Left kidney (tissue), 8 donors: ENCODE measurements around the gene RFT1. TPM values are rescaled to one million over a fixed set of nuclear protein-coding genes. Genes with fewer than 3 reads are reported as not detected.
A peak's percentile ranks its signal among the peaks of the same experiment; 100 is the strongest.

Experiments
- DNase-seq: peaks from one replicate; pipeline ENCODE4 v3.0.0-alpha.2; 2013
- long read RNA-seq, 8 donors: transcript quantifications; one replicate each; lab custom pipeline, GENCODE V29; 2026
- polyA plus RNA-seq: library from polyadenylated mRNA; unstranded; fragments of 120-200 nt; gene quantifications from one replicate; pipeline ENCODE4 v1.2.1, GENCODE V29; 2013; ENCODE audit not compliant: insufficient read length

RFT1 gene, protein sequence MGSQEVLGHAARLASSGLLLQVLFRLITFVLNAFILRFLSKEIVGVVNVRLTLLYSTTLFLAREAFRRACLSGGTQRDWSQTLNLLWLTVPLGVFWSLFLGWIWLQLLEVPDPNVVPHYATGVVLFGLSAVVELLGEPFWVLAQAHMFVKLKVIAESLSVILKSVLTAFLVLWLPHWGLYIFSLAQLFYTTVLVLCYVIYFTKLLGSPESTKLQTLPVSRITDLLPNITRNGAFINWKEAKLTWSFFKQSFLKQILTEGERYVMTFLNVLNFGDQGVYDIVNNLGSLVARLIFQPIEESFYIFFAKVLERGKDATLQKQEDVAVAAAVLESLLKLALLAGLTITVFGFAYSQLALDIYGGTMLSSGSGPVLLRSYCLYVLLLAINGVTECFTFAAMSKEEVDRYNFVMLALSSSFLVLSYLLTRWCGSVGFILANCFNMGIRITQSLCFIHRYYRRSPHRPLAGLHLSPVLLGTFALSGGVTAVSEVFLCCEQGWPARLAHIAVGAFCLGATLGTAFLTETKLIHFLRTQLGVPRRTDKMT
- polyA plus RNA-seq: 25.1 TPM
- long read RNA-seq, donor 1, full-length matches to known transcripts: 7 of 15 reads
- long read RNA-seq, donor 1, partial matches to known transcripts: 8 of 15 reads
- long read RNA-seq, donor 1, other reads (novel, unspliced or antisense): 0 of 15 reads
- long read RNA-seq, donor 2, full-length matches to known transcripts: 5 of 27 reads
- long read RNA-seq, donor 2, partial matches to known transcripts: 22 of 27 reads
- long read RNA-seq, donor 2, other reads (novel, unspliced or antisense): 0 of 27 reads
- long read RNA-seq, donor 3, full-length matches to known transcripts: 7 of 7 reads
- long read RNA-seq, donor 3, partial matches to known transcripts: 0 of 7 reads
- long read RNA-seq, donor 3, other reads (novel, unspliced or antisense): 0 of 7 reads
- long read RNA-seq, donor 4: 0 reads
- long read RNA-seq, donor 5, full-length matches to known transcripts: 10 of 10 reads
- long read RNA-seq, donor 5, partial matches to known transcripts: 0 of 10 reads
- long read RNA-seq, donor 5, other reads (novel, unspliced or antisense): 0 of 10 reads
- long read RNA-seq, donor 6, full-length matches to known transcripts: 4 of 4 reads
- long read RNA-seq, donor 6, partial matches to known transcripts: 0 of 4 reads
- long read RNA-seq, donor 6, other reads (novel, unspliced or antisense): 0 of 4 reads
- long read RNA-seq, donor 7, full-length matches to known transcripts: 9 of 66 reads
- long read RNA-seq, donor 7, partial matches to known transcripts: 57 of 66 reads
- long read RNA-seq, donor 7, other reads (novel, unspliced or antisense): 0 of 66 reads
- long read RNA-seq, donor 8, full-length matches to known transcripts: 1 of 1 reads
- long read RNA-seq, donor 8, partial matches to known transcripts: 0 of 1 reads
- long read RNA-seq, donor 8, other reads (novel, unspliced or antisense): 0 of 1 reads

DNA sequence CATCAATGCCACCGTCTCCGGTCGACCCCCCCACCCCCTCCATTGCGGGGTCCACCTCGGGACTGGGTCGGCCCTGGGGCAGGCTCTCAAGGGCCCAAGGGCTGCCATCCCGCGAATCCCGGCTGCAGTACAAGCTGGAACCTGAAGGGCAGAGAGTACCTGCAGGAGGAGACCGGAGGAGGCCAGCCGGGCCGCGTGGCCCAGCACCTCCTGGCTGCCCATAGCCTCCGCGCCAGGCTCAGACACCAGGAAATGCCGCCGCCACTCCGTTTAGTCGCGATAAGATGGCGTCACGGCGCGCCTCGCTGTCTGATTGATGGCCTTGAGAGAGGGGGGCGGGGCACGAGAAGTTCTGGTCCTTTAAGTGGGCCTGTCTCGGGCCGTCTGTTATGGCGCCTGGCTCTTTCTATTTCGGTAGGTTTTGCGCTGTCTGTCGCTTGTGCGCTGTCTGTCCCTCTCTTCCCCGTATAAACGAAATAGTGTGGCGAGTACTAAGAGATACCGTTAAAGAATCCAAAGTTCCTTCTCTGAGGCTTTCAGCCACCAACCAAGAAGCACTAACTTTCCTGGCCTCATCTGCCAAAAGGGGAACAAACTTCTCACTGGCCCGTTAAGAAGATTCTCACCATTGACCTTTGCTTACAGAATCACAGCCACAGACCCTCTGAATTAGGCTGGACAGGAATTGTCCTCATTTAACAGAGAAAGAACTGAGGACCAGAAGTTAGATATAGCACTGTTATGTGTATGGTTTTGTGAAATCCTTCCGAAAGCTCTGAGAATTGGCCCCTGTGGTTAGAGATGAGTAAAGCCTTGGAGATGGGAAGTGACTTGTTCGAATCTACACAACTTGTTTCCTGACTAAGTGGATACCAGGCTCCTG, at the start of gene RFT1:
Gene RFT1, minus strand, starts transcription at position 257 of the 883 bp plus-strand sequence. Its CDS starts 35 bp downstream, at position 222.
- peak; percentile 98 for DNase-seq

DNA sequence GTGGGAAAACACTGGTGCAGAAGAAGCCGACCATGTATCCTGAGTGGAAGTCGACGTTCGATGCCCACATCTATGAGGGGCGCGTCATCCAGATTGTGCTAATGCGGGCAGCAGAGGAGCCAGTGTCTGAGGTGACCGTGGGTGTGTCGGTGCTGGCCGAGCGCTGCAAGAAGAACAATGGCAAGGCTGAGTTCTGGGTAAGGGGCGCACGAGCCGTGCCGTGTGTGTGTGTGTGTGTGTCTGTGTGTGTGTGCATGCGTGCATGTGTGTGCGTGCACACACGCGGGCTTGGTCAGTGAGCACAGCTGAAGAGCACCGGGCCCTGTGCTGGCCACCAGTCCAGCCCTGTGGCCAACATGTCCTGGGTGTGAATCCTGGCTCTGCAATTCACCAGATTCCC, 49.3 kb upstream of the RFT1 start:
- no peak for DNase-seq

DNA sequence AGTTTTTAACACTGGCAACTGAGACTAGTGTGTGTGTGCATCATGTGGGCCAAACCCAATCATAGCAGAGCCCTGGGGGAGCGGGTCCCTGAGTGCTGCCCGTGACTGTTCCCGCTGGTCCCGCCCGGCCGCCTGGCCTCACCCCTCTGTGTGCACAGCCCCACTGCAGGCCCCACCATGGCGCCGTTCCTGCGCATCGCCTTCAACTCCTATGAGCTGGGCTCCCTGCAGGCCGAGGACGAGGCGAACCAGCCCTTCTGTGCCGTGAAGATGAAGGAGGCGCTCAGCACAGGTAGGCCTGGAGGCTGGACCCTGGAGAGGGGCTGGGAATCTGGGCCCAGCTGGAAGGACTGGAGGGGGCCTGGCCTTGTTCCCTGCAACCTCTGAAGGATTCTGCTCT, 48.0 kb upstream of the RFT1 start:
- no peak for DNase-seq

DNA sequence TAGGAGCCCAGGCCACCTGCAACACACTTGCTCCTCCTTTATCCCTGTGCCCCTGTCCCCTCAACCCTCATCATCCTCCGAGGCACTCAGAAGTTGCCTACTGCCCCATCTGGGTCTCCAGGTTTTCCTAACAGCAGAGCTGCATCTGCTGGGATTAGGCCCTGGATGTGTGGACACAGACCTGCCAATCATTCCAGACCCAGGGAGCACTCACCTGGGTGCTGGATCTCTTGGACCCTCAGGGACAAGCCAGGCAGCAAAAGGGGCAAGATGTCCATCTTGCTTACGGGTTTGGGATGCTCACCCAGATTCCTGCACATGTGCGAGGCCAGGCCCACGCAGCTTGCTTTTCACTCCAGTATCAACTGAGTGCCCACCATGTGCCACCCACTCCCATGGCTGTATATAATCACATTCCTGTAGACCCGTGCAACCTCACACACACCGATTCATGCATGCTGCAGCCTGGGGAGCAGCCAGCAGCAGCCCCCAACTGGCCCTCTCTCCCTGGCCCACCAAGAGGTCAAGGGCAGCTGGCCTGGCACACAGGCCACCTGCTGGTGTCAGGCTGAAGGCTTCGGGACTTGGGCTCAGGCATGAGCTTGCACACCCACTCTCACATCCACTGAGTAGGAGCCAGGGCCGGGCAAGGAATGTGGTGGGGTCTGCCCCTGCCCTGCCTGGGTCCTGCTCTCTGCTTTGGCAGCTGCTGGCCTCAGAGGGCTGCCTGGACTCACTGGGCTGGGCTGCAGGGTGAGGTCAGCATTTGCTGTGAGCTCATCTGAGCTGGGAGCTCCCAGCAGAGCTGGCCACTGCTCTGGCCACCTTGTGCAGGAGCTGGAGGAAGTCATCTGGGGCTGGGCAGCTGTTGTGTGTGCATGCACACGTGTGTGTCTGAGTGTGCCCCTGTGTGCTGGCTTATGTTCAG, 45.6 kb upstream of the RFT1 start:
- no peak for DNase-seq

DNA sequence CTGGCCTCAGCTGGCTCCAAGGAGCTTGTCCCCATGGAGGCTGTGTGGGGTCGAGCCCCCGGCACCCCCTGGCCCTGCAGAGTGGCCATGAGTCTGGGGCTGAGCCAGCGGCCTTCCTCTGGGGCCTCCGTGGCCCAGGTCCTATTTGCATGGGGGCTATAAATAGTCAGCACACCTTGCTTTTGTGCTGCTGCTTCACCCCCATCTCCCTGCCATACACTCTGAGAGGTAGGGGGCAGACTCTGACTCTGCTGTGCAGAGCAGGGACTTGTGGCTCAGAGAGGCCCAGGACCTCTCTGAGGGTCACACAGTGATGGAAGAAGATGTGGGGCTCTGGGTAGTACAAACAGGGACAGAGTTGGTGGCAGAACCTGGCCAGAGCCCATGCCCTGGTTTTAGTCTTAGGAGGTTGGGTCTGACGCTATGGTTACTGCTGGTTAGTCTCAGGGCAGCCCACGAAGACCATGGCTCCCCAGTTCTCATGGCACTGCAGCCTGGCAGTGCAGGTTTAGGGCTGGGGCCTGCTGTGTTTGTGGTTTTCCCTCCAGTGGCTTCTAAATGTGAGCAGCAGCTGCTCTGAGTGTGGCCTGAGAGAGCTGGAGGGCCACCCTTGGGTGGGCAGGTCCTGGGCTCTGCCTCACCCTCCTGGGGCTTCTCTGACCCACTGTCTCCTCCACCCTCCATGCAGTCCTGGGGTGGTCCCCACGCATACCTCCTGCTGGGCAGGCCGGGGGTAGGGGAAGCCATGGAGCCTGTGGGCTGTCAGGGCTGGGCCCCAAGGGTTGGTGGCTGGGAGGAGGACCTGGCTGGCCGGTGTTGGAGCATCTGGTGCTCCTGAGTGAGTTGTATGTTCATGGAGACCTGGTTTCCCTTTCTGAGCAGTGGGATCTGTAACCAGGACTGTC, 44.4 kb upstream of the RFT1 start:
- no peak for DNase-seq

DNA sequence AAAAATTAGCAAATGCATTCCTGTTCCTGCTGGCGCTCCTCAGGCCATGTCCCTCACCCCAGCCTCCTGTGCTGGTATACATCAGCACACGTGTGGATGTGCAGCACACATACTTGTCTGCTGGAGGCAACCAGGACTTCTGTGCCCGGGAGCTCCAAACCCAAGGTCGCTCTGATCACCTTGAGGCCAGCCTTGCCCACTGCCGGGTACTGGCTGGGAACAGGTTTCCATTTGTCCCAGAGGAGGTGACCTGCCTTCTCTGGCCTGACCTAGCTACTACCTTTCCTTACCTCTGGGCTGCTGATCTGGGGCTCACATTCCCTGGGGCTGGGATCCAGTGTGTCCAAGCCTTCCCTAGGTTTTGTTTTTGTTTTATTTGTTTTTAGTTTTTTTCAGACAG, 42.9 kb upstream of the RFT1 start:
- DNase-seq: no peak

DNA sequence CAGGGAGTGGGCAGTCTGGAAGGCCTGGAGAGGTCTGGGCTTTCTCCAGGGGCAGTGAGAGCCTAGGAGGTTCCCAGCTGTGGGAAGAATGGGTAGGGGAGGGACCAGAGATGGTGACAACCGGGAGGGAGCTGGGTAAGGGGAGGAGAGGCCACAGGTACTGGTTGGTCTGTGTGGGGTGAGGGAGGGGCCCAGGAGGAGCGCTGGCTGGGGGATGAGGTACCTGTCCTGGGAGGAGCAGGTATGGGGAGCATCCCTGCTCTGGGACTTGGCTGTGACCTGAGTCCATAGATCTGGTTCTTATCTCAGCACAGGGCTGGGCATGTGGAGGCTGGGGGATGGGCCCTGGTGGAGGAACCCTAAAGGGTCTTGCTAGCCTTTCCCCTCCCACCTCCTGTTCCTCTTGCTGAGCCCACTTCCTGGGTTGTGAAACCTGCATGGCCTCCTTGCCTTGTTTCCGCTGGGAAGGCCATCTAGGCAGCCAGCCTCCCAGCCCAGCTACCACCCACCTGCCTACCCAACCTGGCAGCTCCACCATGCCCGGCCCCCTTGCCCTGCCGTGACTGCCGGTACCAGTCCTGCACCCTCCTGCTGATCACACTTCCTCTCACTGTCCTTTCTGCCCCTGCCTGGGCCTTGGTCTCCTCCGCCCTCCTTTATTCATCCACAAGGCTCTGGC, 41.7 kb upstream of the RFT1 start:
- no peak for DNase-seq

DNA sequence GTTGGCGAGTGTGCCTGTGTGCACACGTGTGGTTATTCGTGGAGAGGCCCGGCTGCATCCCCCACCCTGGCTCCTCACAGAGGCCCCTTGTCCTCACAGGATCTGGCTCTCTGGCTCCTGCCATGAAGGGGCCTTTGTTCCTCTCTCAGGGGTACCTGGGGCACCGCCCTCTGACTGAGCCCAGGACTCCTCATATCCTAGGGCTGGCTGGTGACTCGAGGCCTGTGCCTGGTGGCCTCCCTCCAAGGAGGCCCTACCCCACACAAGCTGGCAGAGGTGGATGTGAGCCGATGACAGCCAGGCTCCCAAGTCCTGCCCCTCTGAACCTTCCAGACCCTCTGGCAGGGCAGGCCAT, 40.8 kb upstream of the RFT1 start:
- no peak for DNase-seq

DNA sequence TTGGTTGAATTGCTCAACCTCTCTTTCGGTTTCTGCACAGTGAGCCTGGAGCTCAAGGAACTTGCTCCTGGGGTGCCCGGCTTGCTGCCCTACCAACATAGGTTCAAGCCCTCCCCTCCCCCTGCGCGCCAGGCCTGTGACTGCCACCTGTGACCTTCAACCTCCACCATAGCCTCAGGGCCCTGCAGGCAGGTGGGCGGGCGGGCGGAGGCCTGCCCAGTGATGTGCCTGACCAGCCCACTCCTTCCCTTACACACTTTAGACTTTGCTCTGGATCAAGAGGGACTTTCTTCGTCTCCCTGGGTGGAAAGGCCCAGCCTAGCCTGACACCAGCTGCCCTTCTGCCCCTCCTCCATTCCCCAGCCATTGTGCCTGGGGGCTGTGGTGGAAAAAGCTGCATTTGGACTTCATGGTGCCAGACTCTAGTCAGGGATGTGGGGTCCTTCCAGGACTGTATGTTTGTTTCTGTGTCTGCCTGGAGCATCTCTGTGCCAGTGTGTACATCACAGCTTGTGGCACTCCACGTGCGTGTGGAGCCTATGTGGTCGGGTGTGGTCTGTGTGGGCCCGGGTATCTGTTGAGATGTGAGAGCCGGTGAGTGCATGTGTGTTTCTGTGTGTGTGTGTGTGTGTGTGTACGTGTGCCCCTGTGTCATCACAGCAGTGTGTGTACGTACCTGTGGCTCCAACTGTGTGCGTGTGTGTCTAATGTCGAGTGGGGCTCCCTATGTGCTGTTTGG, 40.3 kb upstream of the RFT1 start:
- no peak for DNase-seq

DNA sequence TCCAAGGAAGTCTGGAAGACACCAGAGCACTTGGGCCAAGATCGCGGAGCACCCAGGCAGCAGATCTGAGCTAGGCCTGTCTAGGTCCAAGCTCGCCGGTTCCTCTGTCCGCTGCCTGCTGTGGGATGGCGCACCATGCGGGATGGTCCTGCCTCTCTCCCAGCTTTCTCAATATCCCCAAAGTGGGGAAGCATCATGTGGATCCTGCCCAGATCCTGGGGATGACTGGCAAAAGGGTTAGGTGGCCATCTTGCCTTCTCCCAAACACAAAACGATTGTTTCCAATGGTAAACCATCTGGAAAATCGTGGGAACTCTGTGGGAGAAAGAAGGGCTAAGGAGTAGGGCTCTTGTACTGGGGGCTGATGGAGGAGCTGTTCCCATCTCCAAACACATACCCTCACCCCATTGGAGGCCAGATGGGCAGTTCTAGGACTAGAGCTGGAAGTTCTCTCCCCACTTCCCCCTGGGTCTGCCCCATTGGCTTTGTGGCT, 39.6 kb upstream of the RFT1 start:
- DNase-seq: no peak

DNA sequence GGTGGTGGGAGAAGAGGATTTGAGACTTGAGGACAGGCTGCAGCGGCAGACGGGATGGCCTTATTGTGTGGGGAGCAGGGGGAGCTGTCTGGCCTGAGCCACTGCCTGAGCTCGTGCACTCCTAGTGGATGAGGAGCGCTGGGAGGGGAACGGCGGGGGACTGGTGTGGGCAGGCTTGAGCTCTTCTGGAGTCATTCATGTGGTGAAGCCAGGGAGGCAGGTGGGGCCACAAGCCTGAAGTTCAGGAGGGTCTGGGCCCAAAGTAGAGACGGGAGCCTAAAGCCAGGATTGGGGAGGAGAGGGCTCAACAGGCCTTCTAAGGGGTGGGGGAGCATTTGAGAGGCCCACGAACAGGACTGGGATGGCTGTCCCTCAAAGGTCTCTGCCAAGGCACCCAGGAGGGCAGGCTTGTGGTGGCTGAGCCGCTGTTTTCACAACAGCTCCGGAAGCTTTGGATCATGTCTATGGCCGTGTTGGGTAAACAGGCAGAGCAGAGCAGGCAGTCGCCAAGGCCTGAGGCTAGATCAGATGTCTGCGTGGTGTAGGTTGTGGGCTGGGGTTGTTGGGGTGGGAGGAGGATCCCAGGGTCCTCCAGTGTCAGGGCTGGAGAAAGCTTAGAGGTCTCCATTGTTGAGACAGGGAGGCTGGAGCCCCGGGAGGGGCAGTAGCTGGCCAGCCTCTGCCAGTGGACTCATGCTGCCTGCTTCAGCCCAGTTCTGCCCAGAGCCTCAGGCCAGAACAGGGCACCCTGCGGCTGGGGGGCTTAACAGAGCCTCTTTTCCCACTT, 39.0 kb upstream of the RFT1 start:
- DNase-seq: no peak

DNA sequence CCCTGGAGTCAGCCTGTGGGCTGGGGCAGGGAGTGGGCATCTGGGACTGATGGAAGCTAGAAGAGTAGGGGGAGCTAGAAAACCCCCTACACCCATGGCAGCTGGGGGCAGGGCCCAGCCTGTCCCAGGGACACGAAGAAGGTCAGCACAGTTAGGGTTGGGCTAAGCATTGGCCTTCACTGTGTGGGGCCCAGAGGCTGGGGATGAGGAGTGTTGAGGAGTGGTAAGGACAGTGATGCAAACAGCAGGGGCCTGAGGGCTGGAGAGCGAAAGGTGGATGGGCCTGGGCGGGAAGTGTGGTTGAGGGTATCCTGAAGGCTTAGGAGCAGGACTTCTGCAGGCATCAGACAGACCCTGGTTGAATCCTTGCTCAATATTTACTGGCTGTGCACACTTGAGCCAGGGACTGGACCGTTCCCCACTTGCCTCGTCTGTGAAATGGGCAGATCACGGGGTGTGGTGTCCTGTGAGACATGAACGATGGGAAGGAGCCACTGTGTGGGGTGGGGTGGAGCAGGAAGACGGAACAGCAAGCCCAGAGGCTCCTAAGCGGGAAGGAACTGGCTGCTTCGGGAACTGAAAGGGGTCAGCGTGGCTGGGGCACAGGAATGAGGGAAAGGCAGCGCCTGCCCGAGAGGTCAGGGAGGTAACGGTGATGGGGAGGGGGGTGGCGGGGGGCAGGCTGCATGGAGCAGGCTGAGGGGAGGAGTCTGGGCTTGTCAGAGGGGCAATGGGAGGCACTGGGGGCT, 38.1 kb upstream of the RFT1 start:
- DNase-seq: no peak

DNA sequence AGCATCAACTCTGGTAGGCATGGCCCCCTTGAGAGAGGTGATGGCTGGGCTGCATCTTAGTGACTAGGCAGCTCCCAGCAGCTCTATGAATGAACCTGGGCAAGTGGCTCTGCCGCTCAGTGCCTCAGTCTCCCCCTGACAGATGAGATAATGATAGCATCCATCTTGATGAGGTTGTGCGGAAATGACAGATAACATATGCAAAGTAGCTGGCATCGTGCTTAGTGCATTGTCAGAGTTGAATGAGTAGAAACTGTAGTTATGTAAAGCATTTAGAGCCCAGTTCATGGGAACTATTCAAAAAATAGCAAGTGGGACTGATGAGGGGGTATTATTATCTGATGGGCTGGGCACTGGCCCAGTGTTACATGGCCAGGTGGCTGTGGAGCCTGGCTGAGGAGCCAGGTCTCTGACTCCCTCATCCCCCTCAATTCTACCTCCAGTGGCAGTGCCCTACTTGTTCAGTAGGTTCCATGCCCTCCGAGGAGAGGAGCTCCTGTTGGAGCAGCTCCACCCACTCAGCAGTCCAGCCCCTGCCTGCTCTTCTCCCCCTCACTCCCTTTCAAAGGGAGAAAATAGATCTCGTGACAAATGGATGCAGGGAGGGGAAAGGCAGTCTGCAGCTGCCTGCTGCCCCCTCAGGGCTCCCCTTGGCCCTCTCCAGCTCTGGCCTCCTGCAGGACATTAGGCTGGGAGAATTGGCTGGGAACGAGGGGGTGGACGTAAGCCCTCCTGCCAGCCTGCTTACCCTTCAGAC, 37.4 kb upstream of the RFT1 start:
- DNase-seq: no peak

DNA sequence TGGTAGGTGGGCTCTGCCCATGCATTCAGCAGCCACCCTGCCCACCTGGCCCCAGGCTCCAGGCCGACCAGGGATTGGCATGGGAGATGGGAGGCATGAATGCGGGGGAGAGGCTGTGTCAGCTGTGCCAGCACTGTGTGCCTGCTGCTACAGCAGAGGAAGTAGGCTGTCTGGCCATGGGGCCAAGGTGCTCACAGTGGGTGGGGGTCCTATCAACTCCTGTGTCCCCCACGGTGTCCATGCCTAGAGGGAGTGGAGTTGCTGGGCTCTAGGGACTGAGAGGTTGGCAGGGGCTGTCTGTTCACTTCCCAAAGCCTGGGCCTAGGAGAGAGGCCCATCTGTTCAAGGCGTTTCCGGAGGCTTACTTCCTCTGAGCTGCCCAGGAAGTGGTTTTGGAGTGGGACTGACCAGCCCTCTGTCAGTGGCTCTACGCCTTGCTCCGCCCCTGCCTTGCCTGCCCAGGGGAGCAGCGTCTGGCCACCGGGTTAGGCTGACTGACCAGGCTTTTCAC, 36.6 kb upstream of the RFT1 start:
- DNase-seq: no peak

DNA sequence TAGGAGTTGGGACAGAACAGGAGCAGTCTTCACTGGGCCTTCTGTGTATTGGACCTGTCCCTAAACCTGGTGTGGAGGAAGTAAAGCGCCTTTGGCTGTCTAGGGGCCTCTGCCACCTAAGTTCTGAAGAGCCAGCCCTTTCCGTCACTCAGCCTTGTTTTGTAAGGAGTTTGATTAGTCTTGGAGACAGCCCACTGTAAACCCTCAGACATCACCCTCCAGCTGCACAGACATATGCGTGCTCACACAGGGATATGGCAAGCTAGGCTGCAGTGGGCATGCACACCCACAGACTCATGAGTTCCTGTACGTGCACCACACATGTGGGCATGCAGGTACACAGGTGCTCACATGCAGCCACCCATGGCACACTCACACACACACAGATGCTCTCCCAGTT, 36.0 kb upstream of the RFT1 start:
- DNase-seq: no peak
